HG02642 (cell line): ENCODE data around the gene DTNA.

Source experiments
- ATAC-seq: cut with Tn5 transposase; IDR thresholded peaks from one replicate; pipeline ENCODE4 v1.9.1; 2021; ENCODE audit warnings: mild to moderate bottlenecking; ENCODE audit not compliant: unreplicated experiment, poor library complexity

DTNA gene

GRCh38 chr18:34844072-34844471 is 134.0 kb downstream of the DTNA start:
- no peak for ATAC-seq

- ATAC-seq = no peak
Observed at GRCh38 chr18:34844732-34845459, 134.8 kb downstream of the DTNA start.

GRCh38 chr18:34847408-34847807 is 137.3 kb downstream of the DTNA start:
- no peak for ATAC-seq

DNA sequence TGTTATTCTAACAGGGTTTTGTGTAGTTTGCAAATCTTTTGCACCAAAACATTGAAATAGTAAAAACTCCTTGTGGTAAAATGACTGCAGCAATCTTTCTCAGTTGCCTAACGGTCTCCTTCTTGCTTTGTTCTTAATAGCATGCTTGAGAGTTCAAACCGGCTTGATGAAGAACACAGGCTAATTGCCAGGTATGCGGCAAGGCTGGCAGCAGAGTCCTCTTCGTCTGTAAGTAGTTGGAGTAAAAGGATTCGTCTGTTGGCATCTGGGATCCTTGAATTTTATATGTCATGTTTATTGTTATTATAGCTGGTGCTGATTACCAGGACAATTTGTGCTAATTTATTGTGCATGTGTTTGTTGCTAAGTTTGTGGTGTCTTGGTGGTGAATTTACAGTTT is 138.1 kb downstream of the DTNA start:
- no peak for ATAC-seq

GRCh38 chr18:34848695-34849094 is 138.6 kb downstream of the DTNA start:
- ATAC-seq = no peak

GRCh38 chr18:34857320-34857719 is 147.2 kb downstream of the DTNA start:
- ATAC-seq = no peak

DNA sequence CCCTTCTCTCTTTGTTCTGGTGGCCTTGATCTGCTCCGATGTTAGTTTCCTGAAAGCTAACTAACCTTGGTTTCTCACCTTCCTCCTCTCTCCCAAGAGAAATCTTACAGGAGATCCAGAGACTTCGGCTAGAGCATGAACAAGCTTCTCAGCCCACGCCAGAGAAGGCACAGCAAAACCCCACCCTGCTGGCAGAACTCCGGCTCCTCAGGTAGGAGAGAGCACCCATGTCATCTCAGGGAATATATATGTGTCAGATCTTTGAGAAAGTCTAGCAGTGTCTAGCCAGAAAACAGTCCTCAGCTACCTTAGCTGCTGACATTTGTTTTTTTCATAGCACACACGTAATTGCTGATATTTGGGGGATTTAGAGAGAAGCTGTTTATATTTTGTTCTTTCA is 148.1 kb downstream of the DTNA start:
- no peak for ATAC-seq

DNA sequence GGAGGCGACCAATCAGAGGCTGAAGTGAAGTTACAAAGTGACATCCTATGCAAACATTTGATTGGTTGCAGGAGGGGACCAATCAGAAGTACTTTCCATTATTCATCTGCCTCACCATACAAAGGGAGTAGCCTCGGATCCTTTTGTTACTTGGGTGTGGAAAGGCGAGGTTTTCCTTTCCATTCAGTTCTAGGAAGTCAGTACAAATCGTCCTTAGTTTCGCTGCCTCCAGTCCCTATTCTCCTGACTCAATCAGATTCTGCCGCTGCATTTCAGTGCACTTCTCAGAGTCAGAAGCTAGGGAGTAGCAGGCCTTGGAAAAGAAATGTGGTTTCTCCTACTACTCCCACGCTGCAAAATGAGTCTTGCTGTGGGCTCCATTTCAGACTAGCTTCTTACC is 149.4 kb downstream of the DTNA start:
- ATAC-seq = no peak

DNA sequence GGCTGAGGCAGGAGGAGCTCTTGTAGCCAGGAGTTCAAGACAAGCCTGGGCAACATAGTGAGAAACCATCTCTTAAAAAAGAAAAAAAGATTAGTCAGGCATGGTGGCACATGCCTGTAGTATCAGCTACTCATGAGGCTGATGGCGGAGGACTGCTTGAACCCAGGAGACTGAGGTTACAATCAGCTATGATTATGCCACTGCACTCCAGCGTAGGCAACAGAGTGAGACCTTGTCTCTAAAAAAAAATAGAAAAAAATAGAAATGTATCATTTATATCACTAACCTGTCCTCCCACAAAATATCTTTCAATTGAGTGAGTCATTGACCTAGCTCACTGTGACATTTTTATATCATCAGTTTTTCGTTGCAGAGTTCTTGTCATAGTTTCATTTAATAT is 152.5 kb downstream of the DTNA start:
- no peak for ATAC-seq

DNA sequence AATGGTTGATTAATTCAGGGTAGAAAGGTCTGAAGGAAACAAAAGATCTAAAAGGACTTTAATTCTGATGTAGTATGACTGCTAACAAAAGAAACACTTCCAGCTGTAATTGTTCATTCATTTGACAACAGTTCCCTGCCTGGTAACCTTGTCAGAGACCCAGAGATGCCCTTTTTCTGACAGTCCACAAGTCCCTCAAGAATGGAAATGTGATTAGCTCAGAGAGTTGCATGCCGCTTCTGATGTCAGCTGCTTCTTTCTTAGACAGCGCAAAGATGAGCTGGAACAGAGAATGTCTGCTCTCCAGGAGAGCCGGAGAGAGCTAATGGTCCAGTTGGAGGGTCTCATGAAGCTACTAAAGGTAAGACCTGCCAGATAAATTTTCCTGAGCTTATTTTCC is 153.6 kb downstream of the DTNA start:
- ATAC-seq = no peak

DNA sequence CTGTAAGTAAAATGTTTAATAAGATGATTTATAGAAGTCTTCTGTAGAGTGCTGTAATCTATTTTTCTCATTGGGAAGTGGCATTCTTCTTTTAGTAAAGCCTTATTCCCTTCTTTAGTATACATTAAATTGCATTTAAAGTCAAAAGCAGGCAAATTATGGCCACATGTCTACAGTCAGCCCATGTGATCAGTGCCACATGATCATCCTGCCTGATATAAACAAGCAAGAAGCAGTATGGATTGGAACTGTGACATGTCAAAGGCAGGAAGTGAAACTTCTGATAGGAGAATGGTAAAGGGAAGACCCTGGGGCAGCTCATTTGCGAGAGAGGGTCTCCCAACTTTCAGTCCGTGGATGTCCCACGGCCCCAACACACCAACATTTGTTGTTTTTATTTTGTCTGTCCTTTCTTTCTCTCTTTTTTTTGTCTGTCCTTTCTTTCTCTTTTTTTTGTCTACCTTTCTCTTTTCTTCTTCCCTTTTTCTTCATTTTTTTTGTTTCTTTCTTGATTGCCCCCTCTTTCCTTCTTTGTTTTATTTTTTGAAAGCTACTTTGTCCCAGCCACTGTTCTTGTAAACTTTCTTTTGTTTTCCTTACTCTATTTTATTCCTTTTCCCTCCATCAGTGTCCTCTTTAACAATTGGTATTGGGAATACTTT is 154.9 kb downstream of the DTNA start:
- no peak for ATAC-seq

- no peak for ATAC-seq
Observed at GRCh38 chr18:34866310-34866709, 156.2 kb downstream of the DTNA start.

DNA sequence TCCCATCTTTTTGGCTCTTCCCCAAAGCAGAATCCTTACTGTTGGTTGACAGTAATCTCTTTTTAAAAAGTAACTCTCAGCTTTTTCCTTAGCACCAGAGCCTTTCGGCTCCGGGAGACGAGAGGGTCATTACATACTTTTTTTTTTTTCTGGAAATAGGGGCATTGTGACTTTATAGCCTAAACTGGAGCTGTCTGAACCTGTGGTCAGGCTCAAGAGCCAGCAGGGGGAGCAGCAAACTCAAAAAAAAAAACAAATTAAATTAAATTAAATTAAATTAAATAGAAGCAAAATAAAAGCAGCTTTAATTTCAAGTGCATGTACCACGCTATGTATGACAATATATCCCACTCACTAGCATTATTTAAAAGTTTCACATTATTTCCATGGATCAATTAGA is 156.6 kb downstream of the DTNA start:
- ATAC-seq = no peak

DNA sequence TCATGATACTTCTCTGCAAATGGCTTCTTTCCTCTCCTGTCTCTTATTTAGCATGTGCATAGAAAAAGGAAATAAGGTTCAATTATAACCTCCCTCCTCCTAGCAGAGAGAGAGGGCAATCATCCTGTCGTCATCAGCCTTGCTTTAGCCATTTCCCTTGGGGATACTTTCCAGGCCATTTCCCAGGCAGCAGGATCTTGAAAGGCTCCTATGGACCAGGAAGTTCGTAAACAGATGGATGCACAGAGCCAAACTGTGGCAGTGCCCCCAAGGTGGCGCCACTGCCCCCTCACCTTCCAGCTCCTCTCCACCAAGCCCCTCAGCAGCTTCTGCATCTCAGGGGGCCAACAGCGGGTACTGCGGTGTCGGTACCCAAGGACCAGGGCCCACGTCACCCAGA is 157.4 kb downstream of the DTNA start:
- ATAC-seq = no peak

DNA sequence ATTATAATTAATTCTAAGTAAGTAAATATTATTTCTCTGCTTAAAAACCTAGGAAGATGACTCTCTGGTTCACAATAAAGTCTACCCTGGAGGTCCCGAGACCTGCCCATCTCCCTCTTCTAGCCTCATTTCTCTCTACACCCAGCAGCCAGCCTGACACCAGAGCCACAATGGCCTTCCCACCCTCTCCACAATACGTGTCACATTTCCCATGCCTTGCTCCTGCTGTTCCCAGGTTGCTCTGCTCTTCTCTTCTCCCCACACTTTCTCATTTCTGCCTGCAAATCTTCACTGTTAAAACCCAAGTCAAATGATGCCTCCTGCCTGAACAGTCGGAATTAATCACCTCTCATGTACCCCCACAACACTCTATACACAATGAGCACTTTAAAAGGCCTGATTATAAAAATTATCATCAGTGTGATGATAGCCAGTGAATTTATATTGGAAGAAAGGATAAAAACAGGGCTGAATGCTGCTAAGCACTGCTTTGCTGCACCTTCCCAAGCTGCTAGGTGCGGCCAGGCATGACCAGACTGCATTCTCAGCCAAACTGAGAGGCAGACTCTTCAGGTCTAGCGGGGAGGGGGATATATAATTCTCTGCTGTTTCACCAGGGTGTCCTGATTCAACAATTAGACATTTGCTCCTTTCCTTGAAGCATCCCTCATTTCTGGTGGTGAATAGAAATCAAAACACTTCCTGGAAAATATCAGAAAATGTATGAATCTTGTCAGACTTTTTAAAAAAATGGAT is 160.6 kb downstream of the DTNA start:
- ATAC-seq = no peak

DNA sequence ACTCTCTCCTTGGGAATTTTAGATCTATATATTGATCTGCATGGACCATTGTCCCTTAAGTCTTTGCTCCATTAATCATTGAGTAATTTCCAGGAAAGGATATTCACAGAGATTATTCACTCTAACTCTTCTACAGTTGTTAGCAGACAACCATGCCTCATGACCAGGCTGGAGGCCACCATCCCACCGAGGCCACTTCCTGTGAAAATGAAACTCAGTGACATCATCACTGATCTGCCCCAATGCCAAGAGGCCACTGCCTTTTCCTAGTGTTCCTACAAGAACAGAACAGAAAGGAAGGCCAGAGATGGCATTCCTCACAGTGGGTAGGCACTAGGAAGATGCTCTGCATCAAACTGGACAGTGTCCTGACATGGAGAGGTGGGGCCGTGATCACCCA is 161.3 kb downstream of the DTNA start:
- no peak for ATAC-seq

GRCh38 chr18:34872066-34872465 is 162.0 kb downstream of the DTNA start:
- no peak for ATAC-seq

- ATAC-seq = no peak
Observed at GRCh38 chr18:34873986-34874580, 164.0 kb downstream of the DTNA start.

GRCh38 chr18:34875150-34875549 is 165.1 kb downstream of the DTNA start:
- no peak for ATAC-seq

- no peak for ATAC-seq
Observed at GRCh38 chr18:34880403-34880802, 170.3 kb downstream of the DTNA start.
